ENCODE measurements around the gene CDC73.

DNA sequence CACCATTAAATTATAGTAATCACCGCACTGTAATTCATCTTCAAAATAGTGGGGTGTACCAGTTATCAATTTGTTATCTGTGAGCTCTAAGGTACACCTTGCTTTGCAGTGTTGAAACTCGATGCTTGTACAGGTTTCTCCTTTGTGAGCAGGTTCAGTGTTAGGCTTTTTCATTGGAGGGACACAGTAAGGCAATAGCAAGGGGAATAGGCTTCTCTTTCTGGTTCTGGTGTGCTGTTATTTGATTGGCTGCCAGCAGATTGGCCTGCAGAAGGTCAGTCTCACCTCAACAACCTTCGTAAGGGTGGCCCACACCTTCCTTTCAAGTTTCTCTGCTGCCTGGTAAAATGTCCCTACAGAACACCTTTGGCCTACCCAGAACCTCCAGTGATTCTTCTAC, 140.8 kb downstream of the CDC73 start:
- TF ChIP-seq ZNF552 (CRISPR knock-in tag; IDR thresholded peaks at IDR 0.05; ENCODE audit: borderline replicate concordance), result no peak
- TF ChIP-seq ZFP37 (CRISPR knock-in tag; IDR thresholded peaks at IDR 0.05; ENCODE audit: borderline replicate concordance), result no peak
- TF ChIP-seq, protein P1, sequence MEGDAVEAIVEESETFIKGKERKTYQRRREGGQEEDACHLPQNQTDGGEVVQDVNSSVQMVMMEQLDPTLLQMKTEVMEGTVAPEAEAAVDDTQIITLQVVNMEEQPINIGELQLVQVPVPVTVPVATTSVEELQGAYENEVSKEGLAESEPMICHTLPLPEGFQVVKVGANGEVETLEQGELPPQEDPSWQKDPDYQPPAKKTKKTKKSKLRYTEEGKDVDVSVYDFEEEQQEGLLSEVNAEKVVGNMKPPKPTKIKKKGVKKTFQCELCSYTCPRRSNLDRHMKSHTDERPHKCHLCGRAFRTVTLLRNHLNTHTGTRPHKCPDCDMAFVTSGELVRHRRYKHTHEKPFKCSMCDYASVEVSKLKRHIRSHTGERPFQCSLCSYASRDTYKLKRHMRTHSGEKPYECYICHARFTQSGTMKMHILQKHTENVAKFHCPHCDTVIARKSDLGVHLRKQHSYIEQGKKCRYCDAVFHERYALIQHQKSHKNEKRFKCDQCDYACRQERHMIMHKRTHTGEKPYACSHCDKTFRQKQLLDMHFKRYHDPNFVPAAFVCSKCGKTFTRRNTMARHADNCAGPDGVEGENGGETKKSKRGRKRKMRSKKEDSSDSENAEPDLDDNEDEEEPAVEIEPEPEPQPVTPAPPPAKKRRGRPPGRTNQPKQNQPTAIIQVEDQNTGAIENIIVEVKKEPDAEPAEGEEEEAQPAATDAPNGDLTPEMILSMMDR (CRISPR knock-in tag; IDR thresholded peaks at IDR 0.05), result no peak
- TF ChIP-seq HNRNPLL (IDR thresholded peaks at IDR 0.05; ENCODE audit: low read depth, low read length, poor library complexity, severe bottlenecking), result no peak
- no peak for TF ChIP-seq FOXM1 (CRISPR knock-in tag; IDR thresholded peaks at IDR 0.05)

All from HepG2 (cell line).